Activated CD4-positive, alpha-beta T cell treated with anti-CD3 and anti-CD28 coated beads, Interleukin-10, Interleukin-2, amounts not matched to agents 100 ng/mL and 50 ng/mL, durations not matched to agents 16 hours and 8 hours (primary cell): Measurements from ENCODE around the gene HEXA.
A peak's percentile ranks its signal among the peaks of the same experiment; 100 is the strongest.

Source experiments
- DNase-seq: peaks from one replicate; pipeline ENCODE4 v3.0.0-alpha.2; 2020

HEXA gene

DNA sequence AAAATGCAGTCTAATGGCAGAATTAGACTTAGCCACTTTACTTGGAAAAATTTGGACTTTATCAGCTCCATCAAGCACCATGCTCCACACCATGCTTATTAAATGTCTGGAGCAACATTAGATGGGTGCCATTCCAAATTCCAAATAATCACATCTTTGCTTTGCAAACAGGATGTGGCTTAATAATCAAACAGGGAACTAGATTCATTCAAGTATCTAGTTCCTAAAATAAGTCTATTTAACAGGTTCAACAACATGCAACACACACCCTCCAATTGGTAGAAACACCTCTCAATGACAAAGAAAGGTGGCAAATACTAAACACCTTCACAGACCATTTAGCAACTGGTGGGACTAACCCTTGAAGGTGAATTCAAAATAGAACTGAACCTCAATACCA, 3.5 kb downstream of the HEXA start:
- DNase-seq = no peak

DNA sequence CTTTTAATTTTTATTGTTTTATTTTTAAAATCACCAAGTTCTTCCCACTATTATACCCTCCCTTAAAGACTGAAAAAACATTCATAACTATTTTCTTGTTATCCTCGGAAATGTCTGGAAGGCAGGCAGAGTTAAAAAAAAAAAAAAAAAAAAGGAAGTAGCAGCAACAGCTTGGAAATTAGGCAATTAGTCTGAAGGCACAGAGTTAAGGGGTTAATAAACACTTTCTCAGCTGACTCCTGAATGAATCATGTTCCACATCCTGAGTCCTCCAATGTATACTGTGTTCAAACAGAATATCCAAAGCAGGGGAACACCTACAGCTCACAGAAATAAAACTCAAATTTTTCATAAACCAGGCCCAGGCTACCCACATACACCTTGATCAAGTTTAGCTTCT, 5.8 kb downstream of the HEXA start:
- no peak for DNase-seq

DNA sequence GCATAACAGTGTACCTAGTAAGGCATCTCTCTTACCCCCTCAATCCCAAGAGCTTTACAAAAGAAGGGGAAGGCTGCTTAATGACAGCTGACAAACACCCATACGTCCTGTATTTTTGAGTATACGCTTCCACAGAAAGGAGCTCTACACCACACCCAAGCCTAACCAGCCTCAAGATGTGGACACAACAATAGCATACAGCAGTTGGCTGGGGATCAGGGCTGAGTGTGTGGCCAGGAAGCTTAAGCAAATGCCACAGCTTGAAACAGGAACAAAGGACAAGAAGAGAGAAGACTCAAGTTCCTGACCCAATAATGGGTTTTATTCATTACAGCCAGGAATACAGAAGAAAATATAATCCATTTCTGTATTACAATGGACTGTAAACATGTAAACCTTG, 6.9 kb downstream of the HEXA start:
- no peak for DNase-seq

DNA sequence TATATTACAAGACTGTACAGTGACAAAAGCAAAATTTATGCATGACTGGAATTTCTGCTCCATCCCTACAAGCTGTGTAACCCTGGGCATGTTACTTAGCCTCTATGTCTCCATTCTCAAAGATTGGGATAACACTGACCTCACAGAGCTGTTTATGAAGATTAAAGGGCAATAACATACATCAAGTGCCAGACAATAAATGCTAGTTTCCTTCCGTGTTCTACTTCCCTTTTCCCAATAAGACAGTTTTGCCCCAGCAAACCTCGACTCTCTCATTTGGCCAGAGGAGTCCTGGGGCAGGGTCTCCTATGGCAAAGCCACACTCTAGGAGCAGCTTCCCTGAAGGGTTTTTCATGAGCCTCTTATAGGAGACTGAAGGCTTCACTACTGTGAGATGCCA, 7.5 kb downstream of the HEXA start:
- no peak for DNase-seq

DNA sequence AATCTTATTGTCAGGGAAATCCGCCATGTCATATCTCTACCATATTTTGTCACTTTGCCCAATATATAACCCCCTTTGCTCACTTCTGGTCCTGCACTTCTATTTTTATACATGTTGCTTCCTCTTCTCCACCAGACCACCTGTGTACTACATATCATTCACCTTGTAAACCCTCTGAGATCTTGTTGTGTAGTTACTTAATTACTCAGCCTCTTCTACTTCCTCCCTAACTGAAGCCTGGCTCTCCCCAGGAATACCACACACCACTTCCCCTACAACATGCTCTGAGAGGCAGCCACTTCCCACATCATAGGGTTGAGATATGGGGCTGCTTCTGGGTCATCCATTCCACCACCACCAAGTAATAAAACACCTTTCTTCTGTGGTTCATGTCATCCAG, 10.0 kb downstream of the HEXA start:
- DNase-seq = peak; percentile 77

DNA sequence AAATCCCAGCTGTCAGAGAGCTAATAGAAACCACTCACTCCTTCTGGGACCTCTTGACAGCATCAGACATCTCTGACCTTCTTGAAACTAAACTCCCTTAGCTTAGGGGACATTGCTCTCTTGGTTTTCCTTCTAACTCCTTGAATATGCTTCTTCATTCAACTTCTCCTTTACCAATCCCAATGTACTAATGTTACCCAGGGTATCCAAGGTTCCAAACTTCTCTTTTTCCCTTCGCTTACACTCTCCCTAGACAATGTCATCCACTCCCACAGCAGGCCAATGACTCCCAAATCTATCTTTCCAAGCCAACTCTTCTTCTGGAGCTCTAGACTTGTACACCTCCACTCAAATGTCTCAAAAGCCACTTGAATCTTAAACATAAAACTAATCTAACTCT, 14.6 kb downstream of the HEXA start:
- DNase-seq = no peak

DNA sequence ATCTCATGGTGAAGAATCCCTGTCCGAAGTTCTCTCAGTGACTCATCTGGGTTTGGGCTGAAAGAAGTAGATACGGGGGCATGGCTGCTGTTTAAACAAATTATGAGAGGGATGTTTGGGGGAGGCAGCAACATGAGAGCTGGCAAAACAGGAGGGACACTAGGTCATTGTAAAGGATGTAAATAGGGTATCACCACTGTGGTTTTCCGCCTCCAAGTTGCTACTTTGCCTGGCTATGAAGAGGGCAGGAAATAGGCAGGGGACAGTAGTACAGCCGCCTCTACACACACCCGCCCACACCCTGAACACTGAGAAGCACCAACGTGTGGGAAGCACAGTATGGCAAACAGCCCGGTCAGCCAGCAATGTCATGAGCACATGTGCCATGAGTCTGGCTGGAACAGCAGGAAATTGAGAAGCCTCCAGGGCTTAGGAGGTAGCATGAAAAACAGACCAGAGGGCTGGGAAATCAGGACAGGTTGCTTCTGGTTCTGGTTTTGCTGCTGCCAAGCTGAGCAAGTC, 17.1 kb downstream of the HEXA start:
- DNase-seq = no peak

DNA sequence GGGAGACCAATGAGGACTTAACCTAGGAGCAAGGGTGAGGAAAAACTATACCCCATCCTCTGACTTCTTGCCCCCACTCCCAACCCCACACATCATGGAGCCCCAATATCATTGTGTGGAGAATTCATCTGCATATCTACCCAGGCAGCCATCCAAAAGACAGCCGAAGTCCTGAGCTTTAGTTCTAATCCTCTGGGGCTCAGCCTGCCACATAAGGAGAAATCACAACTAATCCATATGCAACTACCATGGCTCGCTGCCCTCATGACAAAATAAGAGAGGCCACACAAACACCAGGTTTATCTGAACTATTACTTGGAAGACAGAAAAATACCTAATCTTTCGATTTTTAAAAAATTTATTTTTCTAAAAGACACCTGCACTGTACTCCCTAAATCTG, 17.7 kb downstream of the HEXA start:
- no peak for DNase-seq

DNA sequence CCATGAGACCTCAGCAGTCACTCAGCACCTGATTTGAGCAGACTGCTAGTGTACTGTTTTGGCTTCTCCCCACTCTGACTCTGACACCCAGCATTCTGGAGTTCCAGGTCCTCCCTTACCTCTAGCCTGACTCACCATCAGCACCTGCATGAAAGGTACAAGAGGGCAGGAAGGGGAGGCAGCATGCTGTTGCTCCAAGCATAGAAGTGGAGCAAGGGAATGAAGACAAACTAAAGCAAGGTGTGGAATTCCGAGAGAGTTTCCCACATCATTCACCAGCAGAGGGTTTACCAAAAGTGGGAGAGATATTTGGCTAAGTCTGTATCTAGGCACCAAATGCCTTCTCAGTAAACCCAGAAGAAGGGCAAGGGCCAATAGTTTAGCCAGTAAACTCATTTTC, 21.3 kb downstream of the HEXA start:
- no peak for DNase-seq

DNA sequence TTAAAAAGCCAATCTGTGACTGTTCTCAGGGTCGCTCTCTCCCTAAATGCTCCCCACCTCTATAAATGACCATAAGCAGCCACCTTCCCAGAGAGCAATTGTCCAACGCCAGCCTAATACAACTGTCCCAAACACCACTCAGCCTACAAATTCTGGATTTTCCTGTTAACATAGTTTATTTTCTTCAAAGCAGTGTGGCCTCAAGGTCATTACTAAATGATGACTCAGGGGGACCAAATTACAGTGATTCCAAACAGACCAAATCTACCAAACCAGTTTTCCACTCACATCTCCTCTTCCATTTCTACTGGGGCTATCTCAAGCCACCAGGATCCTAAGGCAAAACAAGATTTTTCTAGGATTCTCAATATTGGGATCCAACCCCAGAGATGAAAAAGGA, 22.5 kb downstream of the HEXA start:
- DNase-seq = no peak

DNA sequence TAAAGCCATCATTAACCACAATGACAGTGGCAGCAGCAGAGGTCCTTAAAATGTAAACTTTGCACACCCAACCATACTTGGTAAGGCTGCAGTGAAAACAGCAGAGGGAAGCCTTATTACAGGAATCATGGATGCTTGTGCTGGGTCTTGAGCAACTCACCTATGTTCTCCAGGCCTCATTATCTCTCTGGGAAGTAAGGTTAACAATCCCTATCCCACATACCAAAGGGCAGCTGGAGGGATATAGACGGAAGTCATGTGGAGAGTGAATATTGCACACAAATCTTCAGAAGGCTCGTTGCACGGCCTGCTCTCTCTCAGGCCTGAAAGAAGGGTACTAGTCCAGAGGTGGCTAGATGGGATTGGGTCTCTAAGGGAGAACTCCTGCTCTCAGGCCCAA, 30.0 kb downstream of the HEXA start:
- no peak for DNase-seq

DNA sequence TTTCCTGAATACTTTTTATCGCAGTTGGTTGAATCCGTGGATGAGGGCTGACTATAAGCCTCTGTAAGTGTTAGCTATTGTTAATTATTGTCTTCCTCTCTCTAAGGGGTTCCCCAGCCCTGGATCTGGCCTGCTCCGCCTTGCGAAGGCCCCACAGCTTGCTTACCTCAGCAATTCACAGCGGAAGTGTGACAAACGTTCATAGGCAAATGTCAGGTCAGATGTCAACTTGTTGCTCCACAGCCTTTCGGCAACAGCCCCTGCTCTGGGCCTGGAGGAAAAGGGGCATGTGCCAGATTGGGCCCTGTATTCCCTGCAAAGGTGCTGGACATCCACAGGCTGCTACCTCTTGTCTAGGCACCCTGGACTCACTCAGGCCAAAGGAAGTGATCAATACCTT, 30.5 kb downstream of the HEXA start:
- no peak for DNase-seq

DNA sequence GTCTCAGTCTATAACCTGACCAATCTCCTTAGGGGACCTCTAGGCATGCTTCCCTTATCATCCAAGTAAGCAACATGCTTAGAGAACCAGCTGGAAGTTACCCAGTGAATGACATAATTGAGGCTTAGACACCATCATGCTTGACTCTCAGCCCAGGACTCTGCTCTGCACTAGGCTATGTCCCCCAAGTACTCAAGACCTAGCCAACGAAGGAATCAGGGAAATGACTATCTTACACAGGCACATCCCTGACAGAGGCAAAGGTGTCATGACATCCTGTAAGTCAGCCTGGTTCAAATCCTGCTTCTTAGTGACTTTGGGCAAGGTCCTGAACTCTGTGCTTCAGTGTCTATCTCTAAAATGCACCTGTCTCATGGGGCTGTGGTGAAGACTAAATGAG, 31.2 kb downstream of the HEXA start:
- DNase-seq = no peak

DNA sequence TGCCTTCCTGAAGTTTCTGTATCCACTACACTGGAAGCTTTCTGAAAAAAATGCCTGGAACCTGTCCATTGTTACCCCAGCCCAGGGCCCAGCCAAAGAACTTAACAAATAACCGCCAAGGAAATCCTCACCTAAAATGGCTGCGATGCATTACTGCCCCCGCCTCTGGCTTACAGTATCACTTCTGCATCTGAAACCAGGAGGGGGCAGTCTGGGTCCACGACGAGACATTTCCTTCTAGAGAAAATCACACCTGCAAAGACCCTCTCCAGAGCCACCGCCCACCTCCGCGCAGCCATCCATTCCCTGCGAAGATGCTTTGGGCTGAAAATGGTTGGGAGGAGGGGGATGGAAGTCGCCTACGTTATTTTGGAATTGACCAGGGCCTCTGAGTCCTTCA, 33.4 kb downstream of the HEXA start:
- DNase-seq = peak; percentile 22

DNA sequence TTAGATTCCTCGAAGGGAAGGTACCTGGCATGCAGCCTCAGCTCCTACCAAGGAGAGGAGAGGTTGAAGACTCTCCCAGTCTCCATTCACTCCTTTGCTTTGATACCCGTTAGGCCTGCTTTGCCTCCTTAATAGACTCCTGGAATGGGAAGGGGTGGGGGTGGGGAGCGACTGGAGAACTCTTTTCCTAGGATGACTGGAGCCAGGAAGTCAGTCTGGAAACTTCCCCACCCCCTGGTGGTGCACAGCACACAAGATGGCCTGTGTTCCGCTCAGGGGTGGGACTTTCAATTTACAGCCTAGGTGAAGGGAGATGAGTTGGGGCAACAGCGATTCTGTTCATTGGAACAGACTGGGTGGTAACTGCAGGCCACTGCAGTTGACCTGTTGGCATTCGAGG, 34.5 kb downstream of the HEXA start:
- no peak for DNase-seq

DNA sequence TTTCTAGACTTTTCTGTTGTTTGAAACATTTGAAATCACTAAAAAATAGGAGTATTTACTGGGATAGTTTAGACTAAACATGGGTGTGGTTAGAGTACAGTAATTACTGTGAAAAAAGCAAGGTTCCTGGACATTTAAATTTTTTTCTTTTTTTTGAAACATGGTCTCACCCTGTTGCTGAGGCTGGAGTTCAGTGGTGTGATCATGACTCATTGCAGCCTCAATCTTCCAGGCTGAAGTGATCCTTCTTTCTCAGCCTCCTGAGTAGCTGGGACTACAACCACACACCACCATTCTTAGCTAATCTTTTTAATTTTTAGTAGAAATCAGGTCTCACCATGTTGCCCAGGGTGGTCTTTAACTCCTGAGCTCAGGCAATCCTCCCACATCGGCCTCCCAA, 35.4 kb downstream of the HEXA start:
- DNase-seq = no peak

DNA sequence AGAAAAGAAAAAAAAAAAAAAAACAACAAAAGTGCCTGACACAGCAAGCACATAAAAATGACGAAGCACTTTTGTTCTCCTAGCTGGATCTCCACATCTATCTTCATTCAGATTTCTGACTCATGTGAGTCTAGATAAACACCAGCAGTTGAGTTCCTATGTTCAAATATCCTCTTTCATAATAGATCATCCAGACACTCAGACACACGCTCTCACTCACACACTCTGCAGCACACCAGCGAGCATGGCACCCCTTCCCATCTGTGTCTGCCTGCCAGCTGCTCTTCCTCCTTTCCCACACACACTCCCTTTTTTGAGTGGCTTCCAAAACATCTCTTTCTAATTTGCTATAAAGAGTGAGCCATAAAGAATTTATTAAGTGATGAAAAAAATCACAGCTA, 36.0 kb downstream of the HEXA start:
- no peak for DNase-seq

DNA sequence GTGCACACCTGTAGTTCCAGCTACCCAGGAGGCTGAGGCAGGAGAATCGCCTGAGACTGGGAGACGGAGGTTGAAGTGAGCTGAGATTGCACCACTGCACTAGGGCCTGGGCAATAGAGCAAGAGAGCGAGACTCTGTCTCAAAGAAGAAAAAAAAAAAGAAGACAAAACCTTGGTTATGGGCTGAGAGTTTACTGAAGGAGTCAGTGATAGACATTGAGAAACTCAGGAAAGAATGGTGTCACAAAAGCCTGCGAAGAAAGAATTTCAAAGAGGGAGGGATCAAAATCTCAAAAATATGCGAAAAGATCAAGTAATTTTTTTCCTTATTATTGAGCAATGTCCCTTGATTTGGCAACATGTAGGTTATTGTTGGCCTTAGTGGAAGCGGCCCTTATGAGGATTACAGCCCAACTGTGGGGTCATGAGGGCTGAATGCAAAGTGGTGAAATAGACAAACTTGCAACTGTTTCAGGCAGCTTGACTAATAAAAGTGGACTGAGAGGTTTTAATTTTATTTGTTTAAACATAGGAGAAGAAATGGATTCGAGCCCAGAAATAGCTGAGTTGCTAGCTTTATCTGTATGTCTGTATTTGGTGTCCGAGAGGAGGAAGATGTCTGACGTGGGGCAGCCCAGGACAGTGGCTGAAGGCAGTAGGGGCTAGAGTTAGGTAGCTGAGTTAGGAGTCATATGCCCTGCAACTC, 37.0 kb downstream of the HEXA start:
- no peak for DNase-seq

DNA sequence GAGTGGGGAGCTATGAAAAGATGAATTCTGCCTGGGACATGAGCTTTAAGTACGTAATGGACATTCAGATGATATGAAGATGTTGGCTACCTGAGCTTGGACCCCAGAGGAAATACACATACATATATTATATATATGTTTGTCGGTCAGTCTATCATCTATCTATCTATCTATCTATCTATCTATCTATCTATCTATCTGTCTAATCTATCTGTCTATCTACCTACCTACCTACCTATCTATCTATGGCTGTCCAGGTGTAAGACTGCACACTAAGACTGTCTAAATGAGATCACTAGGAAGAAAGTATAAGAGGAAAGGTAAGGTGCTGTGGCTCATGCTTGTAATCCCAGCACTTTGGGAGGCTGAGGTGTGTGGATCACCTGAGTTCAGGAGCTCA, 37.7 kb downstream of the HEXA start:
- DNase-seq = no peak

DNA sequence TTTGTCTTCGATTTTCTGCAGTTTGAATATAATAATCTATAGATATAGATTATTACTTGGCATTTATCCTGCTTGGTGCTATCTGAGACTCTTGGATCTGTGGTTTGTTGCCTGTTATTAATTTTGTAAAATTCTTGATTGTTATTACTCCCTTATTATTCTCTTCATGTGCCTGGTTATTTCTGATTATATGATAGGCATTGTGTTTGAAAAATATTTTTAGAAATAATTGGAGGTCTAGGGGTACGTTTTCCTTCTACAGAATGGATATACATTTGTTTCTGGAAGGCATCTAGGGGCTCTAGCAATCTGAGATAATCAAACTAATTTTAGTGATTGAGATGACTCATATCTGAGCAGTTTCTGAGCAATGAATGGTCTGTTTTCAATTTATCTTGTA, 41.0 kb downstream of the HEXA start:
- DNase-seq = no peak

DNA sequence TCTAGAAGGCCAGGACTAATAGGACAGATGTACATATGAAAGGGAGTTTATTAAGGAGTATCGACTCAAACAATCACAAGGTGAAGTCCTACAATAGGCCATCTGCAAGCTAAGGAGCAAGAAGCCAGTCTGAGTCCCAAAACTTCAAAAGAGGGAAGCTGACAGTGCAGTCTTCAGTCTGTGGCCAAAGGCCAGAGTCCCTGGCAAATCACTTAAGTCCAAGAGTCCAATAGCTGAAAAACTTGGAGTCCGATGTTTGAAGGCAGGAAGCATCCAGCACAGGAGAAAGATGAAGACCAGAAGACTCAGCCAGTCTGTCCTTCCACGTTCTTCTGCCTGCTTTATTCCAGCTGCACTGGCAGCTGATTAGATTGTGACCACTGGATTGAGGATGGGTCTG, 44.8 kb downstream of the HEXA start:
- no peak for DNase-seq

DNA sequence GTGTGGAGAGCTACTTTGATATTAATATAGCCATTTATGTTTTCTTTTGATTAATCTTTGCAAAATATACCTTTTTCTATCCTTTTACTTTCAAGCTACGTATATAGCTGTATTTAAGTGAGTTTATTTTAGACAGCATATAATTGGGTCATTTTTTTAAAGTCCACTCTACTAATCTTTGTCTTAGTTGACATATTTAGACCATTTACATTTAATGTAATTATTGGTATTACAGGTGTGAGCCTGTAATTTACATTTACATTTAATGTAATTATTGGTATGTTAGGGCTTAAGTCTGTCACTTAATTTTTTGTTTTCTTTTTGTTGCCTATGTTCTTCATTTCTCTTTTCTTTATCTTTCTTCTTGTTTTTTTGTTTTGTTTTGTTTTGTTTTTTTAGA, 52.1 kb downstream of the HEXA start:
- no peak for DNase-seq

DNA sequence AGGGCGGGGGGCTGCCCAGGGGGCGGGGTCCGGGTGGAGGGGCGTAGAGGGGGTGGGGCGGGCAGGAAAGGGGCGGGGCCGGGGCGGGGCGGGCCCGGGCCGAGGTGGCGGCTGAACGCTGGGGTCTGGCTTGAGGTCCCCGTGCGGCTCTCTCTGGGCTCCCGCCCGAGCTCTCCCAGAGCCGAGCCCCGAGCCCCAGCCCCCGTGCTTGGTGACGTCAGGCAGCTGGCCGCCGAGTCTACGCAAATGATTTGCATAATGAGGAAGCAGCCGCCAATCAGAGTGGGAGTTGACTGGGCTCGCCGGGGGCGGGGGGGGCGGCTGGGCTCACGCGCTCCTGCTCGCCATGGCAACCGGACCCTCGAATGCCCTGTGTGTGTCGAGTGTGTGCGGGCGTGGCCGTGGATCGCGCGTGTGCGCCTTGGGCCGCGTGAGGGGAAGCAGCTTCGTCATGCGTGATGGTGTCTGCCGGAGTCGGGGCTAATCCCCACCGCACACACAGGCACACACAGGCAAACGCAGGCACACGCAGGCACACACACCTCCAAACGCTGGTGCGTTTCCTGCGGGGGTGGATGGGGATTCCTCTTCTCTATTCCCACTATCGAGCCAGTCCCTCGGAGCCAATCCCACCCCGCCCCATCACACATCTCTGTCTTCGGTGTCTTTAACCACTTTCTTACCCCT, 55.7 kb downstream of the HEXA start, which contains the start of gene CELF6:
Gene CELF6, minus strand, starts transcription at position 173 of the 687 bp plus-strand sequence. CDS start 283 bp downstream, outside the sequence.
- peak; percentile 56 for DNase-seq

DNA sequence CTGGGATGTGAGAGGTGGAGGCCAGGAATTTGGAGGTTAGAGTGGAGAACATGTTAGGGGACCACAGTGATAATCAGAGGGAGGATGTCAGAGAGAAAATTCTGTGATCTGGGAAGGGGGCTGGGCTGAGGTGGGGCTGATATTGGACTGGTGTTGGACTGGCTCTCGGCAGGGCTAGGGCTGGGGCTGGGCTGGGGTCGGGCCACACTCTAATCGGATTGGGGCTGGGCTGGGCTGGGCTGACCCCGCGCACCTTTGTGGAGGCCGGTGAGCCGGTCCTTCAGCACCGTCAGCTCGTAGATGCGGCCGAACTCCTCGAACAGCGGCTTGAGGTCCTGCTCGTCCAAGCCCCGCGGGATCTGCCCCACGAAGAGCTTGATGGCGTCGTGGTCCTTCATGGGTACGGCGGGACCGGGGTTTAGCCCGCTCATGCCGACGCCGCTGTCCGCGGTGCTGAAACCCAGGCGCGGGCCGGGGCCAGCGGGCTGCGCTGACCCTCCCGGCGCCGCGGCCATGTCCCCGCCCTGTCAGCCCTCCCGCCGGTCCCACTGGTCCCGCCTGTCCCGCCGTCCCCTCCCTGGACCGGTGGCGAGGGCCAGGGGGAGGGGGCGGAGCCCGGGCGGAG, 56.3 kb downstream of the HEXA start:
- peak; percentile 30 for DNase-seq
